Astrocyte of the spinal cord (primary cell): ENCODE data around the gene ANP32E.

ENCODE experiments used
- DNase-seq: peaks from one replicate; pipeline ENCODE4 v3.0.0; 2011; ENCODE audit warnings: low read depth, low spot score
- H3K4me3 ChIP-seq: 2 replicates; pipeline ENCODE4 v1.5.1; 2011; ENCODE audit warnings: low read depth, mild to moderate bottlenecking, low read length, moderate library complexity
- CTCF ChIP-seq: IDR thresholded peaks from 2 replicates; pipeline ENCODE4 v1.5.1; 2012; ENCODE audit warnings: low read depth, mild to moderate bottlenecking, low read length, inconsistent platforms
- in situ Hi-C: cut with HindIII; loops from 2 replicates; pipeline ENCODE4 v1.10.0; 2017; ENCODE audit warnings: low sequenced_read_pairs

Gene ANP32E

GRCh38 chr1:150263549-150263948 is 27.6 kb upstream of the ANP32E start:
- DNase-seq = no peak
- in situ Hi-C loops = no loop called here
- H3K4me3 ChIP-seq = no peak overlapping the region
- no peak for TF ChIP-seq CTCF

- no peak overlapping the region for H3K4me3 ChIP-seq
- TF ChIP-seq CTCF = no peak
- DNase-seq = no peak
- in situ Hi-C loops = no loop called here
These were observed 26.7 kb upstream of the ANP32E start for GRCh38 chr1:150262388-150263320.

- no peak overlapping the region for H3K4me3 ChIP-seq
- DNase-seq = no peak
- TF ChIP-seq CTCF = no peak
- in situ Hi-C loops = no loop called here
These were observed 25.5 kb upstream of the ANP32E start for GRCh38 chr1:150261367-150261766.

GRCh38 chr1:150259758-150260669 is 24.1 kb upstream of the ANP32E start:
- in situ Hi-C loops = no loop called here
- DNase-seq = no peak
- TF ChIP-seq CTCF = no peak
- no peak overlapping the region for H3K4me3 ChIP-seq

GRCh38 chr1:150259217-150259616 is 23.3 kb upstream of the ANP32E start:
- DNase-seq = no peak
- no peak overlapping the region for H3K4me3 ChIP-seq
- TF ChIP-seq CTCF = no peak
- in situ Hi-C loops = no loop called here
